ENCODE measurements around the gene SPHK2. TPM values are rescaled to one million over a fixed set of nuclear protein-coding genes. Genes with fewer than 3 reads are reported as not detected.

SPHK2 gene
- total and polyA plus RNA-seq, 2 experiments from 2014 or later: 18.3 to 50.3 TPM

- Histone ChIP-seq H3F3A (replicated peaks; ENCODE audit: low read depth) (no peaks in the 10 kb centered on the region), H3K4me2 (no peak overlapping the region), H2AFZ (no peak overlapping the region), H3K9me2 (ENCODE audit: insufficient read depth) (no peaks in the 10 kb centered on the region), H3K4me3 (no peak overlapping the region), H3K27ac (ENCODE audit: low read depth) (no peak overlapping the region), H4K20me1 (replicated peaks; ENCODE audit: insufficient read depth) (no peaks in the 10 kb centered on the region), H3K4me1 (ENCODE audit: insufficient read depth) (no peaks in the 10 kb centered on the region), H3K27me3 (ENCODE audit: insufficient read depth) (no peaks in the 10 kb centered on the region), H3K79me2 (replicated peaks; ENCODE audit: insufficient read depth) (no peaks in the 10 kb centered on the region), H3K36me3 (ENCODE audit: insufficient read depth) (no peaks in the 10 kb centered on the region)
- ATAC-seq (no peak), DNase-seq (ENCODE audit: low spot score) (no peak)
- Mint-ChIP-seq H3K27ac (no peak overlapping the region), H3K9me3 (no peaks in the 10 kb centered on the region), H3K27me3 (ENCODE audit: insufficient read depth, low read depth, poor library complexity) (peaks cover 10% of the 10 kb centered on the region), H3K4me3 (no peak overlapping the region), H3K36me3 (ENCODE audit: low read depth) (no peaks in the 10 kb centered on the region; the same call in 2 of the 3 replicates), H3K4me1 (peaks cover 6% of the 10 kb centered on the region; the same call in 2 of the 3 replicates)
- TF ChIP-seq JUNB (IDR thresholded peaks at IDR 0.05; ENCODE audit: unreplicated experiment) (no peak), STAT1 (IDR thresholded peaks at IDR 0.05; ENCODE audit: unreplicated experiment) (no peak), ZNF331 (CRISPR knock-in tag; IDR thresholded peaks at IDR 0.05; ENCODE audit: low read depth) (no peak), ETS1 (IDR thresholded peaks at IDR 0.05) (no peak), EZH2 (IDR thresholded peaks at IDR 0.05; ENCODE audit: low read depth, unreplicated experiment) (no peak), ZNF114 (CRISPR knock-in tag; IDR thresholded peaks at IDR 0.05) (no peak), CREB1 (CRISPR knock-in tag; IDR thresholded peaks at IDR 0.05; ENCODE audit: low read depth) (no peak), ZNF462 (CRISPR knock-in tag; IDR thresholded peaks at IDR 0.05) (no peak)
Observed at GRCh38 chr19:48603001-48603400, 16.3 kb upstream of the SPHK2 start.

Measured in GM23338 (cell line).